Measurements from ENCODE around the gene BHLHE40. TPM values are rescaled to one million over a fixed set of nuclear protein-coding genes. Genes with fewer than 3 reads are reported as not detected.

The BHLHE40 gene
- polyA plus RNA-seq, 1 donor from 2014 or later = not detected

DNA sequence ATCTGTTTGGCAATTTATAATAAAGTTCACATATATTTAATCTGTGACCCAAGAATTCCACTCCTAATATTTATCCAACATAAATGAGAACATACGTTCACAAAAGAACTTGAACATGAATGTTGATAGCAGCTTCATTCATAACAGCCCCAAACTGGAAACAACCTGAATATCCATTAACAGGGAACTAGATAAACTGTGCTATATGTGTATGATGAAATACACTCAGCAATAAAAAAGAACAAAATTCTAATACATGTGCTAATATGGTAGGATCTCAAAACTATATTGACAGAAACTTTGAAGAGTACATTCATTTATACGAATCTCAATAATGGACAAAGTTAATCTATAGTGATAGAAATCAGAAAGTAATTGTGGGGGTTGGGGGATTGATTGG, 5.1 kb upstream of the BHLHE40 start:
- Histone ChIP-seq H2AFZ (ENCODE audit: low read depth, low read length) (no peak overlapping the region), H3K27ac (ENCODE audit: low read length) (no peak overlapping the region), H3K36me3 (ENCODE audit: insufficient read depth, low read length) (no peaks in the 10 kb centered on the region), H3F3A (ENCODE audit: insufficient read depth, low read length, poor library complexity, severe bottlenecking) (no peaks in the 10 kb centered on the region), H3K9ac (ENCODE audit: low read length) (no peak overlapping the region), H3K9me3 (ENCODE audit: low read length) (no peaks in the 10 kb centered on the region), H3K4me3 (ENCODE audit: low read length) (no peak overlapping the region), H3K27me3 (ENCODE audit: insufficient read depth, low read depth, low read length) (peaks cover 36% of the 10 kb centered on the region), H4K20me1 (ENCODE audit: insufficient read depth) (no peaks in the 10 kb centered on the region), H3K79me2 (replicated peaks; ENCODE audit: insufficient read depth, low read length) (no peaks in the 10 kb centered on the region), H3K4me2 (ENCODE audit: low read length) (no peak overlapping the region), H3K9me2 (ENCODE audit: insufficient read depth, low read length) (no peaks in the 10 kb centered on the region)
- TF ChIP-seq, protein P1, sequence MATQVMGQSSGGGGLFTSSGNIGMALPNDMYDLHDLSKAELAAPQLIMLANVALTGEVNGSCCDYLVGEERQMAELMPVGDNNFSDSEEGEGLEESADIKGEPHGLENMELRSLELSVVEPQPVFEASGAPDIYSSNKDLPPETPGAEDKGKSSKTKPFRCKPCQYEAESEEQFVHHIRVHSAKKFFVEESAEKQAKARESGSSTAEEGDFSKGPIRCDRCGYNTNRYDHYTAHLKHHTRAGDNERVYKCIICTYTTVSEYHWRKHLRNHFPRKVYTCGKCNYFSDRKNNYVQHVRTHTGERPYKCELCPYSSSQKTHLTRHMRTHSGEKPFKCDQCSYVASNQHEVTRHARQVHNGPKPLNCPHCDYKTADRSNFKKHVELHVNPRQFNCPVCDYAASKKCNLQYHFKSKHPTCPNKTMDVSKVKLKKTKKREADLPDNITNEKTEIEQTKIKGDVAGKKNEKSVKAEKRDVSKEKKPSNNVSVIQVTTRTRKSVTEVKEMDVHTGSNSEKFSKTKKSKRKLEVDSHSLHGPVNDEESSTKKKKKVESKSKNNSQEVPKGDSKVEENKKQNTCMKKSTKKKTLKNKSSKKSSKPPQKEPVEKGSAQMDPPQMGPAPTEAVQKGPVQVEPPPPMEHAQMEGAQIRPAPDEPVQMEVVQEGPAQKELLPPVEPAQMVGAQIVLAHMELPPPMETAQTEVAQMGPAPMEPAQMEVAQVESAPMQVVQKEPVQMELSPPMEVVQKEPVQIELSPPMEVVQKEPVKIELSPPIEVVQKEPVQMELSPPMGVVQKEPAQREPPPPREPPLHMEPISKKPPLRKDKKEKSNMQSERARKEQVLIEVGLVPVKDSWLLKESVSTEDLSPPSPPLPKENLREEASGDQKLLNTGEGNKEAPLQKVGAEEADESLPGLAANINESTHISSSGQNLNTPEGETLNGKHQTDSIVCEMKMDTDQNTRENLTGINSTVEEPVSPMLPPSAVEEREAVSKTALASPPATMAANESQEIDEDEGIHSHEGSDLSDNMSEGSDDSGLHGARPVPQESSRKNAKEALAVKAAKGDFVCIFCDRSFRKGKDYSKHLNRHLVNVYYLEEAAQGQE (IDR thresholded peaks at IDR 0.05; ENCODE audit: borderline replicate concordance) = no peak
- TF ChIP-seq EZH2 (IDR thresholded peaks at IDR 0.05; ENCODE audit: borderline replicate concordance, insufficient read depth, low read length, poor library complexity, severe bottlenecking) (no peak), TAF1 (IDR thresholded peaks at IDR 0.05; ENCODE audit: low read depth) (no peak), RAD21 (conservative IDR thresholded peaks at IDR 0.05) (no peak), POLR2AphosphoS5 (IDR thresholded peaks at IDR 0.05) (no peak), CTCF (IDR thresholded peaks at IDR 0.05; ENCODE audit: poor library complexity, severe bottlenecking) (no peak)

GRCh38 chr3:4976109-4976508, 3.1 kb upstream of the BHLHE40 start:
- Histone ChIP-seq H3K9me2 (ENCODE audit: insufficient read depth, low read length) (no peaks in the 10 kb centered on the region), H4K20me1 (ENCODE audit: insufficient read depth) (no peaks in the 10 kb centered on the region), H3K4me2 (ENCODE audit: low read length) (no peak overlapping the region), H3K79me2 (replicated peaks; ENCODE audit: insufficient read depth, low read length) (no peaks in the 10 kb centered on the region), H3K27me3 (ENCODE audit: insufficient read depth, low read depth, low read length) (peaks cover 54% of the 10 kb centered on the region), H3K9me3 (ENCODE audit: low read length) (no peaks in the 10 kb centered on the region), H3F3A (ENCODE audit: insufficient read depth, low read length, poor library complexity, severe bottlenecking) (peaks cover 3% of the 10 kb centered on the region), H3K9ac (ENCODE audit: low read length) (no peak overlapping the region), H3K4me3 (ENCODE audit: low read length) (no peak overlapping the region), H3K27ac (ENCODE audit: low read length) (no peak overlapping the region), H2AFZ (ENCODE audit: low read depth, low read length) (no peak overlapping the region), H3K36me3 (ENCODE audit: insufficient read depth, low read length) (no peaks in the 10 kb centered on the region)
- TF ChIP-seq MXI1 (conservative IDR thresholded peaks at IDR 0.05; ENCODE audit: poor library complexity, severe bottlenecking) (no peak), SMC3 (conservative IDR thresholded peaks at IDR 0.05; ENCODE audit: poor library complexity) (peak; percentile 47), RAD21 (conservative IDR thresholded peaks at IDR 0.05) (peak; percentile 43), TAF1 (IDR thresholded peaks at IDR 0.05; ENCODE audit: low read depth) (no peak), EZH2 (IDR thresholded peaks at IDR 0.05; ENCODE audit: borderline replicate concordance, insufficient read depth, low read length, poor library complexity, severe bottlenecking) (no peak), CTCF (IDR thresholded peaks at IDR 0.05; ENCODE audit: poor library complexity, severe bottlenecking) (peak; percentile 56)

All from neural cell (in vitro differentiated cells).